Thyroid gland (tissue), 4 donors: ENCODE data around the gene CD83. TPM values are rescaled to one million over a fixed set of nuclear protein-coding genes. Genes with fewer than 3 reads are reported as not detected.
A peak's percentile ranks its signal among the peaks of the same experiment; 100 is the strongest.
"Not testable (repeated sequence)": the region's sequence is repeated elsewhere in the genome, so short reads cannot be mapped to it uniquely, and the experiment has no call there.

Source experiments
- DNase-seq, 2 donors: peaks; one replicate each; pipeline ENCODE4 v3.0.0-alpha.2; 2019
- H3K27ac ChIP-seq, 3 donors: fragments of 200-600 bp; sonication (generic); 1 replicate in 2 of 3; 2 replicates in 1 of 3; pipeline ENCODE4 v1.5.1; 2016 to 2019; ENCODE audit warnings: mild to moderate bottlenecking in 1 of 3, moderate library complexity in 1 of 3
- H3K27me3 ChIP-seq: fragments of 200-600 bp; sonication (generic); one replicate; pipeline ENCODE4 v1.5.1; 2019
- H3K36me3 ChIP-seq, 2 donors: fragments of 200-600 bp; sonication (generic); one replicate each; pipeline ENCODE4 v1.5.1; 2016 to 2019
- H3K4me1 ChIP-seq, 2 donors: fragments of 200-600 bp; sonication (generic); one replicate each; pipeline ENCODE4 v1.5.1; 2017 to 2019
- H3K4me3 ChIP-seq, 3 donors: fragments of 200-600 bp; sonication (generic); replicated peaks in 1 of 3; 1 replicate in 2 of 3; 2 replicates in 1 of 3; pipeline ENCODE4 v1.5.1; 2016; ENCODE audit warnings: mild to moderate bottlenecking in 1 of 3
- H3K9me3 ChIP-seq: fragments of 200-600 bp; sonication (generic); one replicate; pipeline ENCODE4 v1.5.1; 2017
- CTCF ChIP-seq, 6 experiments: fragments of 200-600 bp in 3 of 6; fragments of 450-650 bp in 3 of 6; sonication (generic) in 3 of 6; IDR thresholded peaks; one replicate each; pipeline ENCODE4 v1.5.1; 2016 to 2019; ENCODE audit warnings: antibody characterized with exemption in 6 of 6, mild to moderate bottlenecking in 2 of 6, inconsistent platforms in 1 of 6, moderate library complexity in 1 of 6
- POLR2A ChIP-seq, 2 donors: fragments of 450-650 bp; IDR thresholded peaks; one replicate each; pipeline ENCODE4 v1.6.1; 2017; ENCODE audit warnings: antibody characterized with exemption in 2 of 2, mild to moderate bottlenecking in 2 of 2, moderate library complexity in 1 of 2
- WGBS, 2 donors: methylation state at CpG; one replicate each; pipeline ENCODE4 v1.1.5; 2017; 5-methylcytosine and 5-hydroxymethylcytosine counted together
- intact Hi-C: fragments of 100-400 bp; cut with DNase I; formaldehyde crosslinking; loops from one replicate; pipeline ENCODE4 v1.15.1; 2023
- total RNA-seq, 4 donors: library from RNA; depleted of rRNA; stranded (reverse); fragments of >200 nt; gene quantifications; one replicate each; pipeline ENCODE4 v1.2.3, GENCODE V29; 2016

The CD83 gene
- total RNA-seq, 4 donors from 2014 or later, result 3.0 to 4.7 (median 3.4) TPM

GRCh38 chr6:14072084-14072483 lies 45.5 kb upstream of the CD83 start:
- Histone ChIP-seq H3K27me3 (no peaks in the 10 kb centered on the region), H3K9me3 (no peaks in the 10 kb centered on the region), H3K4me3 (no peak overlapping the region), H3K36me3 (no peaks in the 10 kb centered on the region), H3K27ac (no peak overlapping the region), H3K4me1 (peaks cover 0 to 4% of the 10 kb centered on the region in 2 donors)
- whole genome bisulfite sequencing, 2 donors, result 76 to 79% methylated on average over 5 of the region's 5 CpGs
- TF ChIP-seq POLR2A (IDR thresholded peaks at IDR 0.05) (no peak), CTCF (IDR thresholded peaks at IDR 0.05) (no peak)
- no peak for DNase-seq
- intact Hi-C loops, result no loop called here

GRCh38 chr6:14073561-14074354 lies 43.8 kb upstream of the CD83 start:
- H3K27me3 ChIP-seq, intact Hi-C loops: not testable (repeated sequence)
- WGBS, 2 donors, result 95 to 98% methylated on average over 7 of the region's 7 CpGs

GRCh38 chr6:14074476-14075094 lies 43.0 kb upstream of the CD83 start:
- no peaks in the 10 kb centered on the region for H3K36me3 ChIP-seq
- H3K27me3 ChIP-seq, result no peaks in the 10 kb centered on the region
- 83 to 91% methylated on average over 3 of the region's 3 CpGs for WGBS, 2 donors
- peak overlapping the region in 2 of 3 donors; percentile 7 to 59 for H3K27ac ChIP-seq
- no peak for DNase-seq
- no peaks in the 10 kb centered on the region for H3K9me3 ChIP-seq
- H3K4me1 ChIP-seq, result peaks cover 0 to 4% of the 10 kb centered on the region in 2 donors
- H3K4me3 ChIP-seq, result no peak overlapping the region
- TF ChIP-seq POLR2A (IDR thresholded peaks at IDR 0.05), result no peak
- no peak for TF ChIP-seq CTCF (IDR thresholded peaks at IDR 0.05)
- intact Hi-C loops, result no loop called here

More at GRCh38 chr6:14073561-14074354, 43.8 kb upstream of the CD83 start:
- DNase-seq, H3K36me3 ChIP-seq, H3K4me3 ChIP-seq, H3K27ac ChIP-seq, H3K9me3 ChIP-seq, H3K4me1 ChIP-seq: not testable (repeated sequence)

- H3K27ac ChIP-seq, result peak overlapping the region in 2 of 3 donors; percentile 7 to 59
- no peak for TF ChIP-seq CTCF (IDR thresholded peaks at IDR 0.05)
- TF ChIP-seq POLR2A (IDR thresholded peaks at IDR 0.05), result no peak
- peak in 1 of 2 donors; percentile 6 for DNase-seq
Measured at GRCh38 chr6:14075095-14075503, 42.5 kb upstream of the CD83 start.

GRCh38 chr6:14077193-14077867 lies 40.2 kb upstream of the CD83 start:
- intact Hi-C loops, result no loop called here
- no peak for TF ChIP-seq POLR2A (IDR thresholded peaks at IDR 0.05)
- TF ChIP-seq CTCF (IDR thresholded peaks at IDR 0.05), result no peak
- no peak overlapping the region for H3K4me3 ChIP-seq
- no peaks in the 10 kb centered on the region for H3K36me3 ChIP-seq
- peaks cover 0 to 4% of the 10 kb centered on the region in 2 donors for H3K4me1 ChIP-seq
- H3K9me3 ChIP-seq, result no peaks in the 10 kb centered on the region
- 91 to 97% methylated on average over 4 of the region's 4 CpGs for WGBS, 2 donors
- DNase-seq, result no peak
- no peak overlapping the region for H3K27ac ChIP-seq
- H3K27me3 ChIP-seq, result no peaks in the 10 kb centered on the region

More at GRCh38 chr6:14075095-14075503, 42.5 kb upstream of the CD83 start:
- intact Hi-C loops, result no loop called here
- H3K4me3 ChIP-seq, result peak overlapping the region in 1 of 3 donors; percentile 10
- H3K36me3 ChIP-seq, result no peaks in the 10 kb centered on the region
- H3K27me3 ChIP-seq, result no peaks in the 10 kb centered on the region
- H3K4me1 ChIP-seq, result peaks cover 0 to 4% of the 10 kb centered on the region in 2 donors
- no peaks in the 10 kb centered on the region for H3K9me3 ChIP-seq
- WGBS, 2 donors, result 14 to 23% methylated on average over 7 of the region's 7 CpGs
